Measurements from ENCODE around the gene FGF14.
"Not testable (repeated sequence)": the region's sequence is repeated elsewhere in the genome, so short reads cannot be mapped to it uniquely, and the experiment has no call there.

FGF14 gene

GRCh38 chr13:102195566-102196462 lies 206.0 kb downstream of the FGF14 start:
- DNase-seq (ENCODE audit: low read depth) = no peak

GRCh38 chr13:102192858-102193257 lies 209.0 kb downstream of the FGF14 start:
- DNase-seq (ENCODE audit: low read depth) = no peak

GRCh38 chr13:102191951-102192502 lies 209.8 kb downstream of the FGF14 start:
- no peak for DNase-seq (ENCODE audit: low read depth)

- DNase-seq (ENCODE audit: low read depth) = no peak
Observed at GRCh38 chr13:102190930-102191329, 210.9 kb downstream of the FGF14 start.

- no peak for DNase-seq (ENCODE audit: low read depth)
Observed at GRCh38 chr13:102187313-102187712, 214.5 kb downstream of the FGF14 start.

GRCh38 chr13:102185375-102185984 lies 216.4 kb downstream of the FGF14 start:
- no peak for DNase-seq (ENCODE audit: low read depth)

GRCh38 chr13:102183509-102184182 lies 218.2 kb downstream of the FGF14 start:
- no peak for DNase-seq (ENCODE audit: low read depth)

- no peak for DNase-seq (ENCODE audit: low read depth)
Observed at GRCh38 chr13:102182170-102182569, 219.7 kb downstream of the FGF14 start.

- no peak for DNase-seq (ENCODE audit: low read depth)
Observed at GRCh38 chr13:102177431-102177830, 224.4 kb downstream of the FGF14 start.

GRCh38 chr13:102176846-102177245 lies 225.0 kb downstream of the FGF14 start:
- no peak for DNase-seq (ENCODE audit: low read depth)

GRCh38 chr13:102172406-102172805 lies 229.4 kb downstream of the FGF14 start:
- no peak for DNase-seq (ENCODE audit: low read depth)

- DNase-seq (ENCODE audit: low read depth) = no peak
Observed at GRCh38 chr13:102170305-102170704, 231.5 kb downstream of the FGF14 start.

GRCh38 chr13:102169471-102170015 lies 232.3 kb downstream of the FGF14 start:
- no peak for DNase-seq (ENCODE audit: low read depth)

GRCh38 chr13:102152790-102153189 lies 249.1 kb downstream of the FGF14 start:
- no peak for DNase-seq (ENCODE audit: low read depth)

- no peak for DNase-seq (ENCODE audit: low read depth)
Observed at GRCh38 chr13:102147353-102147752, 254.5 kb downstream of the FGF14 start.

GRCh38 chr13:102145750-102146149 lies 256.1 kb downstream of the FGF14 start:
- no peak for DNase-seq (ENCODE audit: low read depth)

- no peak for DNase-seq (ENCODE audit: low read depth)
Observed at GRCh38 chr13:102142473-102142826, 259.4 kb downstream of the FGF14 start.

- DNase-seq (ENCODE audit: low read depth) = no peak
Observed at GRCh38 chr13:102141625-102142472, 260.0 kb downstream of the FGF14 start.

- DNase-seq (ENCODE audit: low read depth) = no peak
Observed at GRCh38 chr13:102139626-102140025, 262.2 kb downstream of the FGF14 start.

- no peak for DNase-seq (ENCODE audit: low read depth)
Observed at GRCh38 chr13:102138635-102139190, 263.1 kb downstream of the FGF14 start.

GRCh38 chr13:102137904-102138303 lies 263.9 kb downstream of the FGF14 start:
- DNase-seq (ENCODE audit: low read depth) = not testable (repeated sequence)

Measured in stimulated activated CD8-positive, alpha-beta memory T cell treated with anti-CD3 and anti-CD28 coated beads, Interleukin-12 subunit alpha, Interleukin-12 subunit beta, amount 100 ng/mL, for 4 hours (primary cell).